Esophagus squamous epithelium (tissue), 4 donors: ENCODE data around the gene LRRC38.

Source experiments
- POLR2A ChIP-seq, 4 donors: fragments of 450-650 bp; IDR thresholded peaks; one replicate each; pipeline ENCODE4 v1.6.1; 2017; ENCODE audit warnings: antibody characterized with exemption in 4 of 4, mild to moderate bottlenecking in 4 of 4, moderate library complexity in 3 of 4
- TF ChIP-seq, protein P1 (sequence below), 6 experiments: fragments of 450-650 bp in 4 of 6; fragments of 200-600 bp in 2 of 6; sonication (generic) in 2 of 6; IDR thresholded peaks; one replicate each; pipeline ENCODE4 v1.5.1; 2016 to 2019; ENCODE audit warnings: antibody characterized with exemption in 6 of 6, mild to moderate bottlenecking in 4 of 6, moderate library complexity in 4 of 6

DNA sequence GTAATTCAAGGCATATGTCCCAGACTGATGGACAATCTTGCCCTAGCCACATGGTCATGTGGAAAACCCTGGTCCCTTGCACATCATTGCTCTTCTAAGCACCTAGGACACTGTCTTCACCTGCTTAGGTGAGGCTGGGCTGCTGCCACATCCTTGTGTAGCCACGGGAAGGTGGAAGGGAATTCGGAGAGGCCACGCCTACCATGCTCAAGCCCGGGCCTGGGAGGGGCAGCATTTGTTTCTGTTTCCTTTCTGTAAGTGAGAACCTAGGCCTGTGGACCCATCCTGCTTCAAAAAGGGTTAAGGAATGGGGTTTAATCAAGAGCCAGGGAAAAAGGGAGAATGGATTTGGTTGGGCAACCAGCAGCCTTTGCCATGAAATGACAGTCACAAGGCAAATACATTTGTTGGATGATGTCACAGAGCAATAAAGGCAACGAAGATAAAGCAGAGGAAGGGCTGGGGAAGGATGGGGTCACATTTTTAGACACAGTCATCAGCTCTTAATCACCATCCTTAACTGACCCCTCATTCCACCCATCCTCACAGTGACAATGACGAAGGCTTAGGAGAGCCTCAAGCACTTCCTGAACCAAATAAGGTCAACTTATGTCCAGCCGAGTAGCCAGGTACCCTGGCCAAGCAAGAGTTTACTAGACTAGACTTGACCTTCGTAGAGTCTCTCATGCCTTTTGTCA is 10.1 kb upstream of the LRRC38 start:
- TF ChIP-seq, protein P1, sequence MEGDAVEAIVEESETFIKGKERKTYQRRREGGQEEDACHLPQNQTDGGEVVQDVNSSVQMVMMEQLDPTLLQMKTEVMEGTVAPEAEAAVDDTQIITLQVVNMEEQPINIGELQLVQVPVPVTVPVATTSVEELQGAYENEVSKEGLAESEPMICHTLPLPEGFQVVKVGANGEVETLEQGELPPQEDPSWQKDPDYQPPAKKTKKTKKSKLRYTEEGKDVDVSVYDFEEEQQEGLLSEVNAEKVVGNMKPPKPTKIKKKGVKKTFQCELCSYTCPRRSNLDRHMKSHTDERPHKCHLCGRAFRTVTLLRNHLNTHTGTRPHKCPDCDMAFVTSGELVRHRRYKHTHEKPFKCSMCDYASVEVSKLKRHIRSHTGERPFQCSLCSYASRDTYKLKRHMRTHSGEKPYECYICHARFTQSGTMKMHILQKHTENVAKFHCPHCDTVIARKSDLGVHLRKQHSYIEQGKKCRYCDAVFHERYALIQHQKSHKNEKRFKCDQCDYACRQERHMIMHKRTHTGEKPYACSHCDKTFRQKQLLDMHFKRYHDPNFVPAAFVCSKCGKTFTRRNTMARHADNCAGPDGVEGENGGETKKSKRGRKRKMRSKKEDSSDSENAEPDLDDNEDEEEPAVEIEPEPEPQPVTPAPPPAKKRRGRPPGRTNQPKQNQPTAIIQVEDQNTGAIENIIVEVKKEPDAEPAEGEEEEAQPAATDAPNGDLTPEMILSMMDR (IDR thresholded peaks at IDR 0.05): no peak
- TF ChIP-seq POLR2A (IDR thresholded peaks at IDR 0.05): no peak
